GM06990 (cell line): ENCODE results near the gene SLC32A1.

Experiments used
- DNase-seq: peaks from one replicate; pipeline ENCODE4 v3.0.0-alpha.2; 2011; ENCODE audit not compliant: insufficient read length; ENCODE audit errors: extremely low read depth
- H3K27me3 ChIP-seq: replicated peaks from 2 replicates; pipeline ENCODE4 v1.6.0; 2011; ENCODE audit warnings: low read length; ENCODE audit not compliant: control insufficient read depth, insufficient read depth
- H3K36me3 ChIP-seq: 2 replicates; pipeline ENCODE4 v1.5.1; 2011; ENCODE audit warnings: low read length; ENCODE audit not compliant: control insufficient read depth, insufficient read depth
- H3K4me3 ChIP-seq: replicated peaks from 2 replicates; pipeline ENCODE4 v1.5.1; 2011; ENCODE audit warnings: low read depth, mild to moderate bottlenecking, control low read depth, low read length
- TF ChIP-seq, protein P1 (sequence below): IDR thresholded peaks from 2 replicates; pipeline ENCODE4 v1.5.1; 2011; ENCODE audit warnings: low read length, control low read depth, mild to moderate bottlenecking, inconsistent platforms; ENCODE audit not compliant: insufficient read depth, poor library complexity, severe bottlenecking

The SLC32A1 gene

DNA sequence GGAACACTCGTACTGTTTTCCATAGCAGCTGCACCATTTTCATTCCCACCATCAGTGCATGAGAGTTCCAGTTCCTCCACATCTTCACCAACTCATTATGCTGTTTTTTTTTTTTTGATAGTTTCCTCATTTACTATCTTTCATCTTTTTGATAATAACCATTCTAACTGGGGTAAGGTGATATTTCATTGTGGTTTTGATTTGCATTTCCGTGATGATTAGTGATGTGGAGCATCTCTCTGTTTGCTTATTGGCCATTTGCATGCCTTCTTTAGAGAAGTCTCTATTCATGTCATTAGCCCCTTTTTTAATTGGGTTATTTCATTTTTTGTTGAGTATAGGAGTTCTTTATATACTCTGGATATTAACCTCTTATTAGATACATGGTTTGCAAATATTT, 49.9 kb downstream of the SLC32A1 start:
- Histone ChIP-seq H3K36me3 (peaks cover 3% of the 10 kb centered on the region), H3K4me3 (no peak overlapping the region), H3K27me3 (no peaks in the 10 kb centered on the region)
- TF ChIP-seq, protein P1, sequence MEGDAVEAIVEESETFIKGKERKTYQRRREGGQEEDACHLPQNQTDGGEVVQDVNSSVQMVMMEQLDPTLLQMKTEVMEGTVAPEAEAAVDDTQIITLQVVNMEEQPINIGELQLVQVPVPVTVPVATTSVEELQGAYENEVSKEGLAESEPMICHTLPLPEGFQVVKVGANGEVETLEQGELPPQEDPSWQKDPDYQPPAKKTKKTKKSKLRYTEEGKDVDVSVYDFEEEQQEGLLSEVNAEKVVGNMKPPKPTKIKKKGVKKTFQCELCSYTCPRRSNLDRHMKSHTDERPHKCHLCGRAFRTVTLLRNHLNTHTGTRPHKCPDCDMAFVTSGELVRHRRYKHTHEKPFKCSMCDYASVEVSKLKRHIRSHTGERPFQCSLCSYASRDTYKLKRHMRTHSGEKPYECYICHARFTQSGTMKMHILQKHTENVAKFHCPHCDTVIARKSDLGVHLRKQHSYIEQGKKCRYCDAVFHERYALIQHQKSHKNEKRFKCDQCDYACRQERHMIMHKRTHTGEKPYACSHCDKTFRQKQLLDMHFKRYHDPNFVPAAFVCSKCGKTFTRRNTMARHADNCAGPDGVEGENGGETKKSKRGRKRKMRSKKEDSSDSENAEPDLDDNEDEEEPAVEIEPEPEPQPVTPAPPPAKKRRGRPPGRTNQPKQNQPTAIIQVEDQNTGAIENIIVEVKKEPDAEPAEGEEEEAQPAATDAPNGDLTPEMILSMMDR = no peak
- no peak for DNase-seq

GRCh38 chr20:38776363-38776762, 52.1 kb downstream of the SLC32A1 start:
- TF ChIP-seq, protein P1 = no peak
- Histone ChIP-seq H3K4me3 (no peak overlapping the region), H3K36me3 (peaks cover 3% of the 10 kb centered on the region), H3K27me3 (no peaks in the 10 kb centered on the region)
- peak; percentile 21 for DNase-seq
